ENCODE measurements around the gene ZNF425.

- no peak for TF ChIP-seq CTCF (IDR thresholded peaks at IDR 0.05)
- no peak for TF ChIP-seq POLR2A (IDR thresholded peaks at IDR 0.05)
- TF ChIP-seq POLR2AphosphoS5 (IDR thresholded peaks at IDR 0.05): no peak
- TF ChIP-seq EP300 (IDR thresholded peaks at IDR 0.05): no peak
Observed at GRCh38 chr7:149150981-149151380, 24.9 kb upstream of the ZNF425 start.

Measured in stomach (tissue), 4 donors.